Eye (tissue), 1 donor: ENCODE results near the gene SLFN11.
A peak's percentile ranks its signal among the peaks of the same experiment; 100 is the strongest.
"Not testable (repeated sequence)": the region's sequence is repeated elsewhere in the genome, so short reads cannot be mapped to it uniquely, and the experiment has no call there.

ENCODE experiments used
- DNase-seq: peaks from one replicate; pipeline ENCODE4 v3.0.0-alpha.2; 2015

The SLFN11 gene

GRCh38 chr17:35359398-35359797 is 14.0 kb downstream of the SLFN11 start:
- no peak for DNase-seq

- no peak for DNase-seq
These were observed 21.1 kb downstream of the SLFN11 start for GRCh38 chr17:35352284-35352683.

- DNase-seq = no peak
These were observed 22.9 kb downstream of the SLFN11 start for GRCh38 chr17:35350493-35350892.

GRCh38 chr17:35345926-35346771 is 27.3 kb downstream of the SLFN11 start:
- peak; percentile 64 for DNase-seq

- no peak for DNase-seq
These were observed 27.9 kb downstream of the SLFN11 start for GRCh38 chr17:35345445-35345925.

- DNase-seq = no peak
These were observed 29.2 kb downstream of the SLFN11 start for GRCh38 chr17:35344262-35344661.

GRCh38 chr17:35342276-35342675 is 31.1 kb downstream of the SLFN11 start:
- no peak for DNase-seq

- no peak for DNase-seq
These were observed 31.9 kb downstream of the SLFN11 start for GRCh38 chr17:35341411-35341992.

GRCh38 chr17:35338230-35338629 is 35.2 kb downstream of the SLFN11 start:
- no peak for DNase-seq

GRCh38 chr17:35337364-35337763 is 36.1 kb downstream of the SLFN11 start:
- no peak for DNase-seq

GRCh38 chr17:35333578-35333977 is 39.8 kb downstream of the SLFN11 start:
- DNase-seq = not testable (repeated sequence)

- no peak for DNase-seq
These were observed 50.7 kb downstream of the SLFN11 start for GRCh38 chr17:35322749-35323148.

GRCh38 chr17:35315971-35316370 is 57.5 kb downstream of the SLFN11 start:
- no peak for DNase-seq

GRCh38 chr17:35315283-35315682 is 58.1 kb downstream of the SLFN11 start:
- DNase-seq = peak; percentile 6

GRCh38 chr17:35314415-35315216 is 58.8 kb downstream of the SLFN11 start:
- DNase-seq = no peak

GRCh38 chr17:35313875-35314409 is 59.5 kb downstream of the SLFN11 start:
- peak; percentile 1 for DNase-seq

- DNase-seq = peak; percentile 85
These were observed 60.4 kb downstream of the SLFN11 start for GRCh38 chr17:35312790-35313711.

GRCh38 chr17:35312346-35312745 is 61.1 kb downstream of the SLFN11 start:
- no peak for DNase-seq

GRCh38 chr17:35309345-35309744 is 64.1 kb downstream of the SLFN11 start:
- DNase-seq = not testable (repeated sequence)
